ACC112 (cell line): ENCODE results near the gene CCDC80.

Experiments used
- H2AFZ ChIP-seq: fragments of 200-600 bp; sonication (generic); one replicate; pipeline ENCODE4 v1.6.0; 2017; ENCODE audit warnings: antibody characterized with exemption, low read length; ENCODE audit not compliant: unreplicated experiment
- H3K27ac ChIP-seq: fragments of 200-600 bp; sonication (generic); 2 replicates; pipeline ENCODE4 v1.5.1; 2014; ENCODE audit warnings: low read depth, mild to moderate bottlenecking, antibody characterized with exemption, low read length, moderate library complexity
- H3K27me3 ChIP-seq: fragments of 200-600 bp; sonication (generic); 2 replicates; pipeline ENCODE4 v1.6.1; 2014; ENCODE audit warnings: mild to moderate bottlenecking, antibody characterized with exemption, low read length, moderate library complexity, mixed read lengths; ENCODE audit not compliant: insufficient read depth
- H3K36me3 ChIP-seq: fragments of 200-600 bp; sonication (generic); 2 replicates; pipeline ENCODE4 v1.6.1; 2016; ENCODE audit warnings: mild to moderate bottlenecking, antibody characterized with exemption, low read length, moderate library complexity, mixed read lengths; ENCODE audit not compliant: insufficient read depth
- H3K4me1 ChIP-seq: fragments of 200-600 bp; sonication (generic); one replicate; pipeline ENCODE4 v1.6.1; 2016; ENCODE audit warnings: low read length, mixed read lengths; ENCODE audit not compliant: insufficient read depth, unreplicated experiment, control insufficient read depth
- H3K4me3 ChIP-seq: fragments of 200-600 bp; sonication (generic); 2 replicates; pipeline ENCODE4 v1.5.1; 2014; ENCODE audit warnings: mild to moderate bottlenecking, low read depth, low read length
- H3K79me2 ChIP-seq: fragments of 200-600 bp; sonication (generic); one replicate; pipeline ENCODE4 v1.6.0; 2016; ENCODE audit warnings: low read length; ENCODE audit not compliant: control insufficient read depth, unreplicated experiment, insufficient read depth

Gene CCDC80

DNA sequence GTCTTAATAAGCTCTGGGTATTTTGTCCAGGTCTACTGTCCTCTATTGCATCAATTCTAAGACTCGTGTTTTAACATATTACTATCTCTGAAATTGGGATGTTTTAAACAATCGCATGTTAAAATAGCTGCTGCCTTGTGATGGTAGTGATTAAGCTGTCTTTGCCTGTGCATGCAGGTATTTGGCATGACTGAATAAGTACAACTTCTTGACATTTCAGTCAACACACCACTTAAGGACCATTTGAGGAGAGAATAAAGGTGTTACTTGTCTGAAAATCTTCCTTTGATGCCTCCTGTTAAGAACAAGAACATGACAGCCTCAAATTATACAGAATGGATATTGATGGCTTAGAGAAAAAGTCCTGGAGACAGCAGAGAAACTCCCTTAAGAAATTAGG is 46.1 kb downstream of the CCDC80 start:
- Histone ChIP-seq H3K36me3 (peaks cover 13% of the 10 kb centered on the region), H2AFZ (no peak overlapping the region), H3K4me1 (no peaks in the 10 kb centered on the region), H3K4me3 (no peak overlapping the region), H3K27me3 (no peaks in the 10 kb centered on the region), H3K79me2 (no peaks in the 10 kb centered on the region), H3K27ac (no peak overlapping the region)

DNA sequence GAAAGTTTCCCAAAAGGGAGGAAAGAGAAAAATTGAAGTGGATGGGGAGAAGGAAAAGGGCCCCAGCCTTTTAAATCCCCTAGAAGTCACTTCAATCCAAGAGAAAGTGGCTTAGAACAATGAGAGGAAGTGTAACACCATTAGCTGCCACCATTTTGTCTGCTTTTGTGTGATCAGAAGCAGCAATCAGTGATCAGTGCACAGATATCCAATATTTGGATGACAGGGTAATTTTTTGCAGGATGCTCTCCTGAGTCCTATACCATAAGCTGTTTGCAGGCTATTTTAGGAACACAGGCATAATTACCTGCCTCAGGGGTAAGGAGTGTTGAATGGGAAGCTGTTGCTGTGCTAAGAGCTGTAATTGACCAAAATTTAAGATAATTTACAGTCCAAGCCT is 47.7 kb downstream of the CCDC80 start:
- Histone ChIP-seq H3K79me2 (no peaks in the 10 kb centered on the region), H3K27ac (no peak overlapping the region), H3K27me3 (no peaks in the 10 kb centered on the region), H3K4me1 (no peaks in the 10 kb centered on the region), H3K36me3 (peaks cover 4% of the 10 kb centered on the region; the same call in 1 of the 2 replicates), H2AFZ (no peak overlapping the region), H3K4me3 (no peak overlapping the region)

DNA sequence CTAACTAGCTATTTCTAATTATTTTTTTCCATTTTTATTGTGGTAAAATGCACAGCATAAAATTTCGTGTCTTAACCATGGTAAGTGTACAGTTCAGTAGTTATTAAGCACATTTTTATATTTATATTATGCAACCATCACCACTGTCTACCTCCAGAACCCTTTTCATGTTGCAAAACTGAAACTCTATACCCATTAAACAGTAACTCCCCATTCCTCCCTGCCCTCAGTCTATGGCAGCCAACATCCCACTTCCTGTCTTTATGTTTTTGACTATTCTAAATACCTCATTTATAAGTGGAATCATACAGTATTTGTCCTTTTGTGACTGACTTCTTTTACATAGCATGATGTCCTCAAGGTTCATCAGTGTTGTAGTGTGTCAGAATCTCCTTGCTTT is 53.6 kb downstream of the CCDC80 start:
- Histone ChIP-seq H3K4me1 (peaks cover 3% of the 10 kb centered on the region), H3K4me3 (no peak overlapping the region), H3K27ac (no peak overlapping the region), H3K36me3 (peaks cover 4% of the 10 kb centered on the region; the same call in 1 of the 2 replicates), H3K79me2 (no peaks in the 10 kb centered on the region), H2AFZ (no peak overlapping the region), H3K27me3 (no peaks in the 10 kb centered on the region)

DNA sequence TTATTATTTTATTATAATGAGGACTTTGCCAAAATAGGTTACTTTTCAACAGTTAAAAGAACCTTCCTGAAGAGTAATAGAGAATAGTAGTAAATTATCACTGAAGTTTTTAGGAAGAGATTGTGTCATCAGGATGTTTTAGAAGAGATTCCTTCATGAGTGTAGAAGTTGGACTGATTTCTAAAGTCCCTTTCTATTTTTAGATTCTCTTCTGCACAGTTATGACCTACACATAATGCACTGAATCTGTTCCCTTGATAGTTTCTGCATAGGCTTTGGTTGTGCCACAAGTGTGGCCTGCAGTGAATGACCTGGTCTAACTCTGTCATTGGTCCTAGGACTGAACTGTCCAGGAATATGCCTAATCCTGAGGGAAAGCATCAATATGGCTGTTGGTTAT is 55.2 kb downstream of the CCDC80 start:
- Histone ChIP-seq H3K79me2 (no peaks in the 10 kb centered on the region), H3K27ac (no peak overlapping the region), H3K4me1 (peaks cover 7% of the 10 kb centered on the region), H3K27me3 (no peaks in the 10 kb centered on the region), H3K36me3 (peaks cover 4% of the 10 kb centered on the region; the same call in 1 of the 2 replicates), H2AFZ (no peak overlapping the region), H3K4me3 (no peak overlapping the region)

DNA sequence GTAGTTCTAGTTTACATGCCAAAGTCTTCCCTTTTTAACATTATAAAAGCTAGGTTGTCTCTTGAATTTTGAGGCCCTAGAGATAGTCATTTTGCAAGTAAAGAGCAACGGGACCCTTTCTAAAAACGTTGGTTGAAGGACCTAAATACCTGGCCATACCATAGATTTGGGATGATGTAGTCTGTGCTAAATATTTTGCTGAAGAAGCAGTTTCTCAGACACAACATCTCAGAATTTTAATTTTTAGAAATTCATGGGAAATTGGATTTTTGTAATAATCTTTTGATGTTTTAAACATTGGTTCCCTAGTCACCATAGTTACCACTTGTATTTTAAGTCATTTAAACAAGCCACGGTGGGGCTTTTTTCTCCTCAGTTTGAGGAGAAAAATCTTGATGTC is 57.8 kb downstream of the CCDC80 start:
- no peak overlapping the region for H3K4me3 ChIP-seq
- no peaks in the 10 kb centered on the region for H3K79me2 ChIP-seq
- H2AFZ ChIP-seq: no peak overlapping the region
- H3K36me3 ChIP-seq: peaks cover 4% of the 10 kb centered on the region; the same call in 1 of the 2 replicates
- no peaks in the 10 kb centered on the region for H3K27me3 ChIP-seq
- H3K27ac ChIP-seq: no peak overlapping the region
- peaks cover 27% of the 10 kb centered on the region for H3K4me1 ChIP-seq

DNA sequence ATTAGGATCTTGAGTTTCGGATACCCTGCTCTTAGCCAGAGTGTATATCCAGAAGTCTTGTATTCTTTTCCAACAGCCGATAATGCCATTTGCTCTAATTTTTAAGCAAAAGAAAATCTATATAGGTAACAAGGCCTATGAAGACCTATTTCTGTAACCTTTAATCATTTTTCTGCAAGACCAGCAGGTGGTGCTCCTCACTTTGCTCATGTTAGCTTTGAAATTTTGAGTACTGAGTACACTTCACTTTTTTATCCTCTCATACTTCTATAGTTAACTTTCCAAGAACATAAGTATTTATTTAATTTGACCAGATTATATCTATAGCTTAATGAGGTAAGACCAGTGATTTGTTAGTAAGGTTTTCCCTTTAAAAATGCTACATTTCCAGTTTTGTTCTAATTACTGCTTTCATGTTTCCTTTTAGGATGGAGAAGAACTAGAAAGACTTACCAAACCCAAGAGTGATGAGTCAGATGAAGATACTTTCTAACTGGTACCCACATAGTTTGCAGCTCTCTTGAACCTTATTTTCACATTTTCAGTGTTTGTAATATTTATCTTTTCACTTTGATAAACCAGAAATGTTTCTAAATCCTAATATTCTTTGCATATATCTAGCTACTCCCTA is 58.6 kb downstream of the CCDC80 start:
- Histone ChIP-seq H3K27me3 (no peaks in the 10 kb centered on the region), H3K36me3 (peaks cover 4% of the 10 kb centered on the region; the same call in 1 of the 2 replicates), H3K4me3 (no peak overlapping the region), H3K79me2 (no peaks in the 10 kb centered on the region), H3K4me1 (peaks cover 28% of the 10 kb centered on the region), H3K27ac (peak overlapping the region; percentile 28), H2AFZ (no peak overlapping the region)

DNA sequence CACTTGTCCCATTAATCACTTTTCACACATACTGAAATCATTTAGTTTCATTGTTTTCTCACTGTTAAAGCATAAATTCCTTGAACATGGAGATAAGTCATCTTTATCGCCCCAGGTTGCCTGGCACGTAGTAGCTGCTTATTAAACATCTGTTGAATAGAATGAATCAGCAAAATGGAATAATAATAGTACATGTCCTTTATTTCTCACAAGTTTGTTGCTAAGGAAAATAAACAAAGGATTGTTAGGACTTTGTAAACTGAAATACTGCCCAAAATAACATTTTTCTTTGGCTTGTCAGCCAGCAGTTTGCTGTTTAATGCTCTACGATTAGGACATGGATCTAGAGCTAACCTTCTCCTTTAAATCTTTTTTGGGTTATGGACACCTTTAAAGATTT is 61.2 kb downstream of the CCDC80 start:
- Histone ChIP-seq H2AFZ (no peak overlapping the region), H3K27me3 (no peaks in the 10 kb centered on the region), H3K79me2 (no peaks in the 10 kb centered on the region), H3K4me1 (peaks cover 28% of the 10 kb centered on the region), H3K4me3 (no peak overlapping the region), H3K27ac (peak overlapping the region; percentile 85), H3K36me3 (peaks cover 4% of the 10 kb centered on the region; the same call in 1 of the 2 replicates)

DNA sequence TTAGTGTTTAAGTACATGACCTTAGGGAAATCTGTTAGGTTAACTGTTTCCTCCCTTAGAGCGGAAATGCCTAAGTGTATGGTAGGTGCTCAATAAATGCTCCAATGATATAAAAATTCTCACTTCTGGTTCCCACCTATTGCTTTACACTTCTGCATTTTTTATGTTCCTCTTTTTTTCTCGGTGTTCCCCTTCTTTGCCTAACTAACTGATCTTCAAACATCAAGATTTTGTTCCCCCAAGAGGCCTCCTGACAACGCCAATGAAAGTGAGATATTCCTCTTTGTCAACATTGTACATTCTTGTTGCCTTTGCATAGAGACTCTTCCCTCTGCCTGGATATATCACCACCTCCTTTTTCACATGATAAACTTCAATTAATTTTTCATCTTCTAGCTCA is 61.7 kb downstream of the CCDC80 start:
- Histone ChIP-seq H2AFZ (no peak overlapping the region), H3K79me2 (no peaks in the 10 kb centered on the region), H3K4me3 (no peak overlapping the region), H3K27me3 (no peaks in the 10 kb centered on the region), H3K4me1 (peaks cover 28% of the 10 kb centered on the region), H3K27ac (peak overlapping the region; percentile 85), H3K36me3 (peaks cover 5% of the 10 kb centered on the region; the same call in 1 of the 2 replicates)

DNA sequence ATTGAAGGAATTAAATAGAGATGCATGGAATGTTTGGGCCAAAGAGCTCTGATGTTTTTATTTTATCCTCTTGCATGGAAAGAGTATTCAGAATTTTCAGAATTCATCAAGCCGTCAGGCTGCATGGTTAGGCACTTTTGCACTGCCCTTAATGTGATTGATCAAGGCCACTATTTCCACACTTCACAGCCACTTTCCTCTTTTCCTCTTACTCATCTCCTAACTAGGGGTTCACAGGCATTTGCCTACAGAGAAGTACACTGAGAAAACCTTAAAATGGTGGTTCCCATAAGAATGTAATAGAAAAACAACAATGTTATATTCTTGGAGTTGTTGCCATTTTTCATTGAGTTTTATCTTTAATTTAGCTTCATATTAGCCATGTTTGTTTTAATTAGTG is 68.2 kb downstream of the CCDC80 start:
- no peaks in the 10 kb centered on the region for H3K27me3 ChIP-seq
- no peak overlapping the region for H3K4me3 ChIP-seq
- no peak overlapping the region for H2AFZ ChIP-seq
- peaks cover 20% of the 10 kb centered on the region for H3K4me1 ChIP-seq
- H3K36me3 ChIP-seq: peaks cover 16% of the 10 kb centered on the region; the same call in 1 of the 2 replicates
- no peaks in the 10 kb centered on the region for H3K79me2 ChIP-seq
- no peak overlapping the region for H3K27ac ChIP-seq

DNA sequence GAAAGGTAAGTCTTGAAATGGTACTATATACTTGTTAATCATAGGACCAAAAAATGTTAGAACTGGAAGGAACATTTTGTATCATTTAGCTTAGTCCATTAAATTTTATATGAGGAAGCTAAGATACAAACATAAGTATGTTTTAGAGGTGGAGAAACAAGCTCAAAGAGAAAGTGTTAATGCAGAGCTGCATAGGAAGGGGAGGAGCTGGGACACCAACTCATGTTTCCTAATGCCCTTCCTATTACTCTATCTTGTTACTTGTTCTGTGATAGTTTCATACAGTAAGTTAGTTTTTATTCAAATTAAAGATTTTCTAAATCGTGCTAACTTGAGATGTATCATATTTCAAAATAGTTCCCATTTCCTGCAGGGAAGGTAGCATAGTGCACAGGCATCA is 71.7 kb downstream of the CCDC80 start:
- Histone ChIP-seq H2AFZ (no peak overlapping the region), H3K4me3 (0 out of 2 replicates have a peak overlapping the region, but pooled peaks have one; percentile 39), H3K36me3 (peaks cover 21% of the 10 kb centered on the region; the same call in 1 of the 2 replicates), H3K79me2 (no peaks in the 10 kb centered on the region), H3K27ac (no peak overlapping the region), H3K27me3 (no peaks in the 10 kb centered on the region), H3K4me1 (peaks cover 20% of the 10 kb centered on the region)

DNA sequence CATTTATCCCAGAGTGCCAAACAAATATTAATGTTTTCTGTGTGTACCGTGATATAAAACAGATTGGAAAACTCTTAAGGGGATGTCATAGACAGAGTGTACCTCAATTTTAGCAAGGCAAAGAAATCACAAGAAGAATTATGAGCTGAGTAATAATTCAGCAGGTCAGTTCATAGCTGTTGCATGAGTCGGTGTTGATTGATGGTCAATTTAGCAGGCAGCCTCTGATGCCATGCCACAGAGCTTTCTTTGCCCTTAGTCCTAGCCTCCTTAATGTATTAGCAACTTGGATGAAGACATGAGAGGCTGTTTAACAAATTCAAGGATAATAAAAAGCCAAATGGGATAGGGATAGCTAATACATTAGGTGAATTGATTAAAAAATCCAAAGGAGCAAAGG is 72.3 kb downstream of the CCDC80 start:
- no peaks in the 10 kb centered on the region for H3K27me3 ChIP-seq
- H3K4me1 ChIP-seq: peaks cover 22% of the 10 kb centered on the region
- H3K27ac ChIP-seq: no peak overlapping the region
- H3K36me3 ChIP-seq: peaks cover 14% of the 10 kb centered on the region; the same call in 1 of the 2 replicates
- H3K79me2 ChIP-seq: peaks cover 3% of the 10 kb centered on the region
- H3K4me3 ChIP-seq: no peak overlapping the region
- no peak overlapping the region for H2AFZ ChIP-seq
